Inflammatory macrophage treated with lipopolysaccharide for 1 hour (primary cell): Measurements from ENCODE around the gene CFAP107.
"Not testable (repeated sequence)": the region's sequence is repeated elsewhere in the genome, so short reads cannot be mapped to it uniquely, and the experiment has no call there.

Experiments used
- DNase-seq, 2 donors: peaks; one replicate each; pipeline ENCODE4 v3.0.0-alpha.2; 2020 to 2022

Gene CFAP107

DNA sequence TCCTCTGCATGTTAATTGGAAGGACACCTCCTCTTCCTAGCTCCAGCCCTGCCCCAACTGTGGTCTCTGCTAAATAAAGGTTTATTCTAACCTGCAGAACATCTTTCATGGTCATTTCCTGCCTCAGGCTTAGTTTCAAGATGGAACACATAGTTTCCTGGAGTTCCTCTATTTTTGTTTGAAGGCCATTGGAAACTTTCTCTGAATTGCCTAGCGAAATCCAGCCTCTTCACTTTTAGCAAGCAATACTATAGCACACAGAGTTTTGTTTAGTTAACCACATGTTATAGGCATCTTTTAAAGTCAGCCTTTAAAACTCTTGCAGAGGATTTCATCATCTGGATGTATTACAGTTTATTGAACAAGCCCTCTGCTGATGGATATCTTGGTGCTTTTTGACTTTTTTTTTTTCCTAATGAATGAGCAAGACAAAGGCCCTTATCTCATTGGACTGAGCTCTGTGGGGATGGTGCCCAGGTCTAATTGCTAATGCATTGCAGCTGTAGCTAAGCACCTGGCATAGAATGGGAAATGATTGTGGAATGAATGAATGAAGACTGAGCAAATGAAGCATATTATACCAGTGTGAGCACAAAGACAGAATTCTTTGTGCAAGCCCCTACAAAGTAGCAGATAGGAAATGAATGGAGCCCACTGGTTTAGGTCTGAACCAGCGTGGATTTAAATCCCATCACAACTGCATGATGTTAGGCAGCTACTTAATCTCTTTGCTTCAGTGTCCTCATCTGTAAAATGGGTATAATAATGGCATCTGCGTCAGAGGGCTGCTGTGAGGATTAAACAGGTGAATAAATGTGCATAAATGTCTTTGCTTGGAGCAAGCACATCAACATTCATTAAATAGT is 641 bp upstream of the CFAP107 start:
- no peak for DNase-seq

DNA sequence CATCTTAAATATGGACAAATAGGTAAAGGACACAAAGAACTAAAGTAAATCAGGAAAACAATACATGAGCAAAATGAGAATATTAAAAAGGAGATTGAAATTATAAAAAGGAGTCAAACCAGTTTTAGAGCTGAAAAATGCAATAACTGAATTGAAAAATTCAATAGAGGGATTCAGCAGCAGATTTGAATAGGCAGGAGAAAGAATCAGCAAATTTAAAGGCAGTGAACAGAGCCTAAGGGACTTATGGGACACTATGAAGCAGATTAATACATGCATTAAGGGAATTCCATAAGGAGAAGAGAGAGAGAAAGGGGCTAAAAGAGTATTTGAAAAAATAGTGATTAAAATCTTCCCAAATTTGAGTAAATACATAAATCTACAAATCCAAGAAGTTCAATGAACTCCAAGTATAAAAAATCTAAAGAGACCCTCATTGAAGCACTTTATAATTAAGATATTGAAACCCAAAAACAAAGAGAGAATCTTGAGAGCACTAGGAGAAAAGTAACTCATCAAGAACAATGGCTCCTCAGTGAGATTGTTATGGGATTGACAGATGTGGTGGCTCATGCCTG is 2.9 kb downstream of the CFAP107 start:
- DNase-seq = no peak

DNA sequence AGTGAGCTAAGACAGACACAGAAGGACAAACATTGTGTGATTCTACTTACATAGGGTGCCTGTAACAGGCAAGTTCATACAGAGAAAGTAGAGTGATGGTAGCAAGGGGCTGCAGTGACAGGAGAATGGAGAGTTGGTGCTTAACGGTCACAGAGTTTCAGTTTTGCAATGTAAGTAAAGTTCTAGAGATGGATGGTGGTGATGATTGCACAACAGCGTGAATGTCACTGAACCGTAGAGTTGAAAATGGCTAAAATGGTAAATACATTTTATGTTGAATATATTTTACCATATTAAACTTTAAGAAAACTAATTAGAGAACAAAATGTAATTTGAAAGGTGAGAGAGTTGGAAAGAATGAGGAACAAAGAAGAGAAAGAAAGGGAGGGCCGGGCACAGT is 8.7 kb downstream of the CFAP107 start:
- no peak for DNase-seq

DNA sequence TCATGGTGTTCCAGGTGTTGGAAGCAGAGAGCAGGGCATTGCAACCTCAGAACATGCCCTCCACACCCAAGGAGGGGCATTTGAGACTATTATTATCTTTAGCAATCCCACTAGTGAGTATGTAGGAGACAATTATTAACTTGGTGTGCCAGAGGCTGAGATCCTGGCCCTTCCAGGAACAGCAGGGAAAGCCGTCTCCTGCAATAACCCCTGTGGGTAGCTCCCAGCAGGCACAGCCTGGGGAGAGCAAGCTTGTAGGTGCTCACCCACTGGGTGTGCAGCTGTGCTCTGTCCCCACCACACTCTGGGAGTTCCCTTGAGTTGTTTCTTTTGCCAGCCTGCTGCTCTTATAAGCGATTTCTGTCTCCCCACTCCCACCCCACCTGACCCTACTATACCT is 10.3 kb downstream of the CFAP107 start:
- no peak for DNase-seq

DNA sequence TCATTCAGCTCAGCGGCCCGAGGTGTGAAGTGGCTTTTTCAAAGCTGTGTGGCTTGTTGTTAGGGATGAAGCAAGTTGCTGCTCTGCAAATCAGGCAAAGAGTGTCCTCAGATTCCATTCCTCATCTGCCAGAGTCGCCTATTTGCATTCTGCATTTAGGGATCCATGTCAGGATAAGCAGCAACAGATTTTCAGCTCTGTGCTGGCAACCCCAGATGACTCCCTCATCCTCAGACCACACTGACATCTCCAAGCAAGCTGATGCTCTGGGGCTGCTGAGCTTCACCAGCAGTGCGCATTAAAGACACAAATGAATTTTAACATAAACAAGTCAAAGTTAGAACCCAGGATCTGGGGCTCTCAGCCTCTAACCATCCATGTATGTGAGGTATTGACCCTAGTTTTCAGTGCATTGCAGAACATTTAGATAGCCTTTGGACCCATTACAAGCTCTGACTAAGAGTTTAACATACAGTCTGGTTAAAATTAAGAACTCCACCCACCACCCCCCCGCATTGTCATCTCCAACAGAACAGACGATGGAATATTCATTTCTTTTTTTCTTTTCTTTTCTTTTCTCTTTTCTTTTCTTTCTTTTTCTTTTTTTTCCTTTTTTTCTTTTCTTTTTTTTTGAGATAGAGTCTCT is 10.9 kb downstream of the CFAP107 start:
- no peak for DNase-seq

DNA sequence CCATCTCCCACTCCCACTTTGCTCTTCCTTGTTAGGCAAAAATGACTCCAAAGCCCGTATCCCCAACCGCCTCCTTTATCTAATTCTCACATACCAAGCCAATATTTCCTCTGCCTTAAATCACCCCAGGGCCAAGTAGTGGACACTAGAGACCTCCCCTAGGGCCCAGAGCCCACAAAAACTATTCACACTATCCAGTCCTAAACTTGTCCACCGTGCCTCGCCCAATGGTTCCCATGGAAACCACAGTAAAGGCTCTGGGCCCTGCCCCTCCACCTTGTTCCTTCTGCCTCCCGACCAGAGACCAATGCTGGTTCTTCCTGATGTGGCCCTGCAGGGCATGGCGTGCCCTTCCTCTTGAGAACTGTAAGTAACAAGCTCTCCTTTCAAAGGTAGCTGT is 11.8 kb downstream of the CFAP107 start:
- no peak for DNase-seq

DNA sequence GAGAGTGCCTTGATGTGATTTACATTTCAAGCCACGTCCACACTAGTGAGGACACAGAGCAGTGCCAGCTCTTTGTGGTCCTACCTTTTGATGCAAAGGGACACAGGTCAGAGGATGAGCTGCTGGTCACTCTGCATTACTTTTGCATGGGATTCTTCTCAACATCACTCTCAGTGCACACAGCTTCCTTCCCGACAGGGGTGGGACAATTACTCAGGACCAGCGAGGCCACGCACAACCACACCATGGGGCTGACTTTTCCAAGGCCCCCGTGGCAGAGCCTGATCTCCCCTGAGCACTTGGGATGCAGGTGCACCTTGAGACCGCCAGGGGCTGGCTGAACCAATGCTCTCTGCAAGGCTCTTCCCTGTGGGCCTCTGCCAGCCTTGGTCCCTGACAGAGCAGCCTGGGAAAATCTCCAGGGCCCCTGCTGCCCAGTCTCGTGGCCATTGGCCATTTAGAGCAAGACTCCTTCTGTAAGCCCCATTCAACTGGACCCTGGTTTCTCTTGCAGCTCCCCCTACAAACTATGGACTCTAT is 14.3 kb downstream of the CFAP107 start:
- DNase-seq = no peak

DNA sequence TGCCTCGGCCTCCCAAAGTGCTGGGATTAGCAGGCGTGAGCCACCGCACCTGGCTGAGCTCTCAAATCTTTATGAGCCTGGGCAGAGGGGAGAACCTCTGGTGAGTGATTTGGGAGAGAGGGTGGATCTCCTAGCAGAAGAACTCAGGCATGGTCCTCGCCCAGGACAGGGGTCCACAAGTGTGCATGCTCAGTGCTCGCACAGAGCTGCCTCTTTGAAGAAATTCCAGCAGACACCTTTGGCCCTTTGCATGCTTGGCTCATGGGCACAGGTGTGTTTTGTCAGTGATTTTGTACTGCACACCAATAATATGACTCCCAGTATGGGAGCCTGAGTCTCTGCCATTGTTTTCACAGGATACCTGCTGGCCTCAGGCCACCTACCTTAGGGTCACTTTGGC is 15.8 kb downstream of the CFAP107 start:
- DNase-seq = no peak

DNA sequence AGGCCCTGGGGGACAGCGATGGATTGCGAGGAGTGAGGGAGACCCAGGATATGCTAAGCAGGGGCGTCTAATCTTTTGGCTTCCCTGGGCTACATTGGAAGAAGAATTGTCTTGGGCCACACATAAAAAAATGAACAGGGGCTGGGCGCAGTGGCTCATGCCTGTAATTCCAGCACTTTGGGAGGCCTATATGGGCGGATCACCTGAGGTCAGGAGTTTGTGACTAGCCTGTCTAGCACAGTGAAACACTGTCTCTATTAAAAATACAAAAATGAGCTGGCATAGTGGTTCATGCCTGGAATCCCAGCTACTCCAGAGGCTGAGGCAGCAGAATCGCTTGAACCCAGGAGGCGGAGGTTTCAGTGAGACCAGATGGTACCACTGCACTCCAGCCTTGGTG is 16.8 kb downstream of the CFAP107 start:
- no peak for DNase-seq

DNA sequence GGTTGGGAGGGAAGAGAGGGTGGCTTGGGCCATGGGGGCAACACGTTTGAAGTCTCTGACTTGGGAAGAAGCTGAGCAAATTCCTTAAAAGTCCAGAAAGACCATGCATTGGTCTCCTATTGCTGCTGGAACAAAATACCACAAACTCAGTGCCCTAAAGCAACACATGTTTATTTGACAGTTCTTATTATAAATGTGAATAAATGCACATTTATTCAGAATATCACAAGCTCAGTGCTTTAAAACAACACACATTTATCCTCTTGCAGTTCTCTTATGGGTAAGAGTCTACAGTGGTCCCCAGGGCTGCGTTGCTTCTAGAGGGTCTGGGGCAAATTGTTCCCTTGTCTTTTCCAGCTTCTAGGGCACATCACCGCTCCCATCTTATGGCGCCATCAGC is 17.5 kb downstream of the CFAP107 start:
- DNase-seq = no peak

DNA sequence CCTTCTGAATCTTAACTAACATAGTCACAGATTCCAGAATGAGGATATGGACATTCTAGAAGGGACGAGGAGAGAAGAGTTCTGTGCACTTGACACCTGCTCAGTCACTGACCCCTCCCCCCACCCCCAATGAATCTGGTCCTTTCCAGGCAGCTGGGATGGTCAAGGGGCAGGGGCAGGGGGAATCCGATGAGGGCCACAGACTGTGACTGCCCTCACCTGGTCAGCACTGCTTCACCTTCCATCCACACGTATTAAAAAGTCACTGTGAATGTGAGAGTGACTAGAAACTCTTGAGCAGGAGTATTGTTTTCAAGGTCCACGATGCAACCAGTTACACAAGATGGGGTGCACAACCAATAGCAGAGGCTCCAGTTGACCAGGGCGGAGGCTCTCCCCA is 18.0 kb downstream of the CFAP107 start:
- DNase-seq = no peak

DNA sequence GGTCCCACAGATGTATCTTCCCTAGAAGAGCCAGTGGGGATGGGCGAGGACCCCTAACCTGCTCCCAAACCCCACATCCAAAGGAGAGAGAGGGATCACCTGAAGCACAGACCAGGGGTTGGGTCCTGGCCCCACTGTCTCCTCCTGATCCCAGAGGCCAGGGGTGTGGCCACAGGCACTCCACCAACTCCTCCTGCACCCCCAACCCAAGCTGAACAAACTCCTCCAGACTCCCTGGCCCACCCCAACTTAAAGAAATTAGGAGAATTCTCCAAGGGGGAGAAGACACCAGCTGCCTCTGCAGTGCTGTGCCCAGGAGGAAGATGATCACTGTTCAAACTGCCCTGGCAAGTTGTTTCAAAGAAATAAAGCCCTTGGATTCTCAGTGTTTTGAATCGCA is 23.0 kb downstream of the CFAP107 start:
- DNase-seq = no peak

DNA sequence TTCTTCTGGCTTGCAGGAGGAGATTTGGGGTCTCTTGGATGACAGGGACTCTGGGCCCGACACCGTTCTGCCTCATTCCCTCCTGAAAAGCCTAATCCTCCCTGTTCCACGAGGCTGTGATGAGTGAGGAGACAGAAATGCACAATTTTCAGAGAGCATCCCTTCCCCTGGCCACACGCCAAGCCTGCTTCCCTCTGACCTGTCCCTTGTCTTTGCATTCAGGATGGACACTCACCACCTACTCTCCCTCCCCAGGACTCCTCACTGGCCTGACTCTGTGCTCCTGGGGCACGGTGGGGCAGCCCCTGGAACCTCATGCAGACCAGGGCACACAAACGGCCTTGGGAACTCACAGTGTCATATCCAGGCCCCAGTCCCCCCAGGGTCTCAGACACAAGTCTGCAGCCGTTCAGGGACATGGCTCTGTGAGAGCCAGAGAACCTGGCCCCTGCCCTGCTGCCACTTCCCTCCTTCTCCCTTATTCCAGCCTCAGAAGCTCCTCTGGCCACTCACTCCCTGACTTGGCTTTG is 24.0 kb downstream of the CFAP107 start:
- no peak for DNase-seq

DNA sequence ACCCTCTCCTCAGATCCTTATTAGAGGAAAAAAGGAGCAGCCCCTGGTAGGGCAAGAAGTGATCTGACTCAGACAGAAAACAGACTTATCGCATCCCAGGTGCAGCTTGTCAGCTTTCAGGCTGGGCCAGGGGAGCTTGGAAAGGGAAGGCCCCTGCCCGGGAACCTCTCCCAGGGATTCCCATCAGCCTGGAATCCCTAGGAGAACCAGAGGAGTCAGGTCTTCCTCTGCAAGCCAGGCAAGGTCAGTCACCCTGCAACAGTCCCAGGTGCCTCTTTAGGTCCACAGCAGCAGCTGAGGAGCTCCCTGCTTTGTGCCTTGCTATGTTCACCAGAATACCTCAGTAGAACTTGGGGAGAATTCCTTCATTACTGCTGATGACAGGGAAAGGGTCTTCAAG is 24.6 kb downstream of the CFAP107 start:
- no peak for DNase-seq

DNA sequence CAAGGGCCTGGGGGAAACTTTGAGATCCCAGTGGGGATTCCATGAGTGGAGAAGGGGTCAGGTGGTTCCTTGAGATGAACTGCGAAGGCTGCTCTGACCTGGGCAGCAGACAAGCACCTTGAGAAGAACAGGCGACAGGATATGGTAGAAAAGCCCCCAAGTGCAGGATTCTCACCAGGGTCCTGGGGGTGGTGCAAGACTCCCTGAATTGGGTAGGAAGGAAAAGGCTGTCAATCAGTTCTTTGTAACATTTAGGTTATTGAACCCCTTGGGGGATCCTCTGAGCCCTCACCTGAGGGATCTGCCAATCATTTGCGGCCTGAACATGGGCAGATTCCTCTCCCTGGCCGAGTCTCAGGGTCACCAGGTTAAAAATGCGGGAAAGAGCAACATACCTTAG is 25.2 kb downstream of the CFAP107 start:
- no peak for DNase-seq

DNA sequence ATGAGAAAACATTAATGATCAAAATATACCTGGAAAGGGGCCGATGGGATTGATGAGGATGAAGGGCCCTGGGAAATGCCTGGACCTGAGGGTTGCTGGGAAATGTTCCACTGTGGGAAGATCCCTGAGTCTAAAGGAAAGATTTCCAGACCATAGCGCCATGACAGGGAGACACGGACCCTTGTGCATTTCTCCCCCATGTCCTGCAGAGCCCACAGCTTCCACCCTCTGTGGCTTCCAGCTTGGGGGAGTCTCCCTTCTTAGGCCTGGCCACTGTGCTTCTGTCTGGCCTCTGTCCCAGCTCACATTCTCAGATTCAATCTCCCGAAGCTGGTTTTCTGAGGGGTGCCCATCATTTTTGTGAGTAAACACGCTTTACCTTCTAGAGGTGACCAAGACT is 26.5 kb downstream of the CFAP107 start:
- DNase-seq = no peak

DNA sequence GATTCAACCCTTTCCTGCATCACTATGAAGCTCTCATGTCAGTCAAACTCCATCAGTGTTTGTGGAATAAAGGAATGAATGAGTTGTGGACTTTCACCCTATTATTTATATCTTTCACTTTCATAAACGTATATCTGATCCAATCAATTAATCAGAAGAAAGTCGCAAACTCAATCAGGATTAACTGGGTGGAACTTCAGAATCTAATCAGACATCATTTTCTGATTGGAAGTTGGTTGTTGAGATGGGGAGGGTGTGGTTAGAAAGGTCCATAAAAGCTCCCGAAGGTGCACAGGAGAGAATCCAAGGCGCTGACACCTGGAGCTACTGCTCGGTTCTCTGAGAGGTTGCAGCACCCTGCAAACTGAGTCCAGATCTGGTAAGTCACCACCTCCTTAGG is 27.4 kb downstream of the CFAP107 start, which contains the start of gene PRAMEF12:
Gene PRAMEF12 (plus strand): TSS at position 301 of the 400 bp plus-strand sequence. CDS start 1,130 bp downstream, outside the sequence.
- DNase-seq = no peak

DNA sequence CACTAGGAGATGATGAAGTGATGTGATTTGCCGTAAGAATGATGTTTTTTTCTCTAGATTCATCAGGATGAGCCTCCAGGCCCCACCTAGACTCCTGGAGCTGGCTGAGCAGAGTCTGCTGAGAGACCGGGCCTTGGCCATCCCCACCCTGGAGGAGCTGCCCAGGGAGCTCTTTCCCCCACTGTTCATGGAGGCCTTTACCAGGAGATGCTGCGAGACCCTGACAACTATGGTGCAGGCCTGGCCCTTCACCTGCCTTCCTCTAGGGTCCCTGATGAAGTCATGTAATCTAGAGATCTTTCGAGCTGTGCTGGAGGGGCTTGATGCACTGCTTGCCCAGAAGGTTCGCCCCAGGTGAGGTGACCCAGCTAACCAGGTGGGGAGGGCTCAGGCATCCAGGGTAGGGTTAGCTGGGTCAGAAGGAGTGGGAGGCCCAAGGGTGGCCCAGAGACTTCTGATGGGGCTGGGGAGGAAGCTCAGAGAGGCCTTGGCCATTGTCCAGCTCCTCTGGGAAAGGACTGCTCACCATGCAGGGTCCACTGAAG is 28.9 kb downstream of the CFAP107 start:
- no peak for DNase-seq

DNA sequence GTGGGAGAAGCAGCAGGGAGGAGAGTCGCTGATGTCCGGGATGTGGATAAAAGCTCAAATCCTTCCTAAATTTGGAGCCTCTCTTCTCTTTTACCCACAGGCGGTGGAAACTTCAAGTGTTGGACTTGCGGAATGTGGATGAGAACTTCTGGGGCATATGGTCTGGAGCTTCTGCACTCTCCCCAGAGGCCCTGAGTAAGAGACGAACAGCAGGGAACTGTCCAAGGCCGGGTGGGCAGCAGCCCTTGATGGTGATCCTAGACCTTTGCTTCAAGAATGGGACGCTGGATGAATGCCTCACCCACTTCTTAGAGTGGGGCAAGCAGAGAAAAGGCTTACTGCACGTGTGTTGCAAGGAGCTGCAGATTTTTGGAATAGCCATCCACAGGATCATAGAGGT is 29.4 kb downstream of the CFAP107 start:
- no peak for DNase-seq

DNA sequence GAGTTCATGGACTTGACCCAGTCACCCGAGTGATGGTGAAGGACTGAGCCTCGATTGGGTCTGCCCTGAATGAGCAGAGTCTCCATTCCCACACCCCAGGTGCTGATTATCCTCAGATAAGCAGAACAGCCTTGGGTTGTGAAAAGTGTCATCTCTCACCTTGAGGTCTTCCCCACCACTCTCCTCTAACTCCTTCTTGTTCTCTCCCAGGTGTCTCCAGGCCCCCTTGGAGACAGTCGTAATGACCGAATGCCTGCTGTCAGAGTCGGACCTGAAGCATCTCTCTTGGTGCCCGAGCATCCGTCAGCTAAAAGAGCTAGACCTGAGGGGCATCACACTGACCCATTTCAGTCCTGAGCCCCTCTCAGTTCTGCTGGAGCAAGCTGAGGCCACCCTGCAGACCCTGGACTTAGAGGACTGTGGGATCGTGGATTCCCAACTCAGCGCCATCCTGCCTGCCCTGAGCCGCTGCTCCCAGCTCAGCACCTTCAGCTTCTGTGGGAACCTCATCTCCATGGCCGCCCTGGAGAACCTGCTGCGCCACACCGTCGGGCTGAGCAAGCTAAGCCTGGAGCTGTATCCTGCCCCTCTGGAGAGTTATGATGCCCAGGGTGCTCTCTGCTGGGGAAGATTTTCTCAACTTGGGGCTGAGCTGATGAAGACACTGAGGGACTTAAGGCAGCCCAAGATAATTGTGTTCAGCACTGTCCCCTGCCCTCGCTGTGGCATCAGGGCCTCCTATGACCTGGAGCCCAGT is 31.0 kb downstream of the CFAP107 start:
- no peak for DNase-seq

DNA sequence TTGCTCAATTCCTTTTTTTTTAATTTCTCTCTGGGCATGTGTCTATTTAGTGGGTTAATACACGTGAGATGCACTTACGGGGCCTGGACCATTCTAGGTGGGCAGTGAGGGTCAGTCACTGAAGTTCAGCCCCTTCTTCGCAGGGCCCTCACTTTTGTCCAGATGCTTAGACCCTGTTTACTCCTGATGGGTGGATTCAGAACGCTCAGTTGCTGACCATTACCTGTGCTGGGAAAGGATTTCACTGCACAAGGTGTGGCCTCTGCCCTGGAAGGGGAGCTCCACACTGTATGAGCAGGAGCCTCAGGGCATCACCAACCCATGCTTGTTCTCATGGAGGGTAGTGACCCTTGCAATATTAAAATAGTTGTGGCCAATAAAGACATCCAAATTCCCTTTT is 32.1 kb downstream of the CFAP107 start:
- no peak for DNase-seq

DNA sequence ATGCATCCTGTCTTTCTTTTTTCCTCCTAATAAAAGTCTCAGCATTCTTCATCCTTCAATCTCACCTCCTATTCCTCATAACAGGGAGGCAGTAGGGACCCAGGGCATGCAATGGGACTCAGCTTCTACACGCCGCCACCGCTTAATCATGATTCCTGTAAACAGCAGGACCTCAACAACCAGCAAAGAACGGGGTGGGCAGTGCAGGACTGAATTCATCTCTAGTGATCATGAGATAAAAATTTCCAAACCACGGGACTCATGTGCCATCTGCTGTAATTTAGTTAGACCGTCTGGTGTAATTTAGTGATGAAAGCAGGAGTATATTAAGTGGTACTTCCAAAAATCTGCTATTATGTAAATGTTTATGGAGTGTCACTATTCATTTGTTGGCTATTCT is 32.9 kb downstream of the CFAP107 start:
- DNase-seq = no peak

DNA sequence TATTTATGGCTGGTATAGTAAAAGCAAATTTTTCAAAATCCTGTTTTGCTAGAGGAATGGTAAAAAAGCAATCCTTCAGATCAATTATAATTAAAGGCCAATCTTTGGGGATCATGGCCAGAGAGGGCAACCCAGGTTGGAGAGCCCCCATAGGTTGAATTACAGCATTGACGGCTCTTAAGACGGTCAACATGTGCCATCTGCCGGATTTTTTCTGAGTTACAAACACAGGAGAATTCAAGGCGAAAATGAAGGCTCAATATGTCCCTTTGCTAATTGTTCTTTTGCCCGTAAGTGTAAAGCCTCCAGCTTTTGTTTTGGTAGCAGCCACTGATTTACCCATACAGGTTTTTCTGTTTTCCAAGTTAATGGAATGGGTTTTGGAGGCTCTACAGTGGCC is 35.5 kb downstream of the CFAP107 start:
- not testable (repeated sequence) for DNase-seq
